Astrocyte (in vitro differentiated cells and primary cell): ENCODE data around the gene FN1.

Source experiments
- CTCF ChIP-seq: IDR thresholded peaks from 2 replicates; pipeline ENCODE4 v1.5.1; 2011; ENCODE audit warnings: low read depth, mild to moderate bottlenecking, inconsistent platforms, low read length, moderate library complexity; ENCODE audit not compliant: insufficient read depth
- EZH2 ChIP-seq: IDR thresholded peaks from 2 replicates; pipeline ENCODE4 v1.6.1; 2012; ENCODE audit warnings: mild to moderate bottlenecking, low read length, inconsistent platforms; ENCODE audit not compliant: insufficient read depth

GRCh38 chr2:215415820-215416577, 19.9 kb downstream of the FN1 start:
- TF ChIP-seq CTCF: no peak
- TF ChIP-seq EZH2: no peak
